Prostate gland (tissue), 2 donors: Measurements from ENCODE around the gene SYNE1. TPM values are rescaled to one million over a fixed set of nuclear protein-coding genes. Genes with fewer than 3 reads are reported as not detected.

Experiments
- DNase-seq: peaks from one replicate; pipeline ENCODE4 v3.0.0-alpha.2; 2019; ENCODE audit warnings: low spot score
- H3K27ac ChIP-seq, 2 donors: fragments of 200-600 bp; sonication (generic); 2 replicates each; pipeline ENCODE4 v1.5.1; 2017 to 2019
- H3K27me3 ChIP-seq: fragments of 200-600 bp; sonication (generic); replicated peaks from 2 replicates; pipeline ENCODE4 v1.5.1; 2019; ENCODE audit not compliant: insufficient read depth
- H3K36me3 ChIP-seq, 2 donors: fragments of 200-600 bp; sonication (generic); 1 replicate in 1 of 2; 2 replicates in 1 of 2; pipeline versions ENCODE4 v1.5.1 to v1.8.1; 2017 to 2019
- H3K4me1 ChIP-seq: fragments of 200-600 bp; sonication (generic); replicated peaks from 2 replicates; pipeline ENCODE4 v1.5.1; 2019
- H3K4me3 ChIP-seq, 2 donors: fragments of 200-600 bp; sonication (generic); 2 replicates each; pipeline ENCODE4 v1.5.1; 2017 to 2019
- H3K9me3 ChIP-seq: fragments of 200-600 bp; sonication (generic); 2 replicates; pipeline ENCODE4 v1.5.1; 2017
- CTCF ChIP-seq, 4 experiments: fragments of 200-600 bp in 2 of 4; fragments of 450-650 bp in 2 of 4; sonication (generic) in 2 of 4; IDR thresholded peaks; 1 replicate in 3 of 4; 2 replicates in 1 of 4; pipeline ENCODE4 v1.5.1; 2016 to 2019; ENCODE audit warnings: antibody characterized with exemption in 4 of 4, mild to moderate bottlenecking in 2 of 4, moderate library complexity in 2 of 4
- POLR2A ChIP-seq: fragments of 450-650 bp; IDR thresholded peaks from one replicate; pipeline ENCODE4 v1.6.1; 2016; ENCODE audit warnings: antibody characterized with exemption, mild to moderate bottlenecking
- POLR2AphosphoS5 ChIP-seq: sonication (generic); formaldehyde crosslinking; IDR thresholded peaks from one replicate; pipeline ENCODE4 v1.6.1; 2017; ENCODE audit warnings: antibody characterized with exemption
- WGBS: methylation state at CpG from one replicate; pipeline ENCODE4 v1.1.5; 2018; 5-methylcytosine and 5-hydroxymethylcytosine counted together
- intact Hi-C: fragments of 100-400 bp; cut with DNase I; formaldehyde crosslinking; loops from one replicate; pipeline ENCODE4 v1.14.2; 2022
- total RNA-seq, 2 donors: library from RNA; depleted of rRNA; stranded (reverse); fragments of >200 nt; gene quantifications; one replicate each; pipeline ENCODE4 v1.1.0, GENCODE V29; 2016

The SYNE1 gene
- total RNA-seq, 2 donors from 2014 or later = 36.5 to 154 TPM

- no peaks in the 10 kb centered on the region for H3K9me3 ChIP-seq
- no peaks in the 10 kb centered on the region for H3K27me3 ChIP-seq
- 61% methylated on average over 3 of the region's 3 CpGs for WGBS
- intact Hi-C loops = no loop called here
- H3K4me1 ChIP-seq = peaks cover 2% of the 10 kb centered on the region
- peak overlapping the region in 1 of 2 donors; percentile 1 for H3K27ac ChIP-seq
- TF ChIP-seq POLR2AphosphoS5 (peak; percentile 64), POLR2A (no peak)
- no peak overlapping the region for H3K4me3 ChIP-seq
- peak; percentile 54 for DNase-seq
- no peaks in the 10 kb centered on the region for H3K36me3 ChIP-seq
Observed at GRCh38 chr6:152094992-152095592, 542.1 kb downstream of the SYNE1 start.

DNA sequence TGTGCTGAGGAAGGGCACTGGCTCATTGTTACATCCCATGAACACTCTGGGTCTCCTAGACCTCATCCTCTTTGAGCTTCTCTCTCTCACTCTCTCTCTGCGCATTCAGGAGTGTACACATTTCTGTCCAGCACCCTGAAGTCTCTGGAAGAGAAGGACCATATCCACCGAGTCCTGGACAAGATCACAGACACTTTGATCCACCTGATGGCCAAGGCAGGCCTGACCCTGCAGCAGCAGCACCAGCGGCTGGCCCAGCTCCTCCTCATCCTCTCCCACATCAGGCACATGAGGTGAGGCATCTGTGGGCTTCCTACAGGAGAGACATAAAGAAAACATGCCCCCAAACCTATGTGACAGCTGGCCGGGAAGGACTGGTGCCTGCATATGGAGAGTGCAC is 542.9 kb downstream of the SYNE1 start:
- no peaks in the 10 kb centered on the region for H3K36me3 ChIP-seq
- no peak for TF ChIP-seq POLR2A
- TF ChIP-seq POLR2AphosphoS5 = no peak
- no peak for TF ChIP-seq CTCF (IDR thresholded peaks at IDR 0.05)
- H3K4me1 ChIP-seq = peaks cover 2% of the 10 kb centered on the region

DNA sequence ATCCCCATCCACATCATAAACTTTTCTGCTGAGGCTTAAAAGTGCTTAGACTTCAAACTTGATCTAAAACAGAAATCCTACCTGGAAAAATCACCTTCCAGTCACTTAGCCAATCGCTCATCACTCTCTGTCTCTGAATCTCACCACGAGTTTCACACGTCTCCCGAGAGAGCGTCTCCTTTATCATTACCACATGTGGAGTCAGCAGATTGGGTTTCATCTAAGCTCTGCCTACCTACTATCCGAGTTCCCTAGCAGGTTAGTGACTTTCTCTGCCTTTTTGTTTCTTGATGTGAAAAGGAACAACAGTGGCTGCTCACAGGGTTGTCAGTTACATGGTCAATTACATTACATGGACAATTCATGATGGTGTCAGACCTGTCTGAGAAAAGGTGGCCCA is 543.5 kb downstream of the SYNE1 start:
- H3K27me3 ChIP-seq = no peaks in the 10 kb centered on the region
- no peak for DNase-seq
- no peak for TF ChIP-seq POLR2A
- TF ChIP-seq CTCF (IDR thresholded peaks at IDR 0.05) = no peak
- TF ChIP-seq POLR2AphosphoS5 = no peak
- peaks cover 2% of the 10 kb centered on the region for H3K4me1 ChIP-seq
- intact Hi-C loops = no loop called here
- no peak overlapping the region for H3K4me3 ChIP-seq
- WGBS = 89% methylated on average over 6 of the region's 6 CpGs
- H3K27ac ChIP-seq = no peak overlapping the region
- no peaks in the 10 kb centered on the region for H3K9me3 ChIP-seq
- H3K36me3 ChIP-seq = no peaks in the 10 kb centered on the region

More for the DNA sequence above, 542.9 kb downstream of the SYNE1 start:
- H3K4me3 ChIP-seq = no peak overlapping the region
- no peaks in the 10 kb centered on the region for H3K9me3 ChIP-seq
- WGBS = 94% methylated on average over 4 of the region's 4 CpGs
- intact Hi-C loops = no loop called here
- H3K27ac ChIP-seq = no peak overlapping the region
- H3K27me3 ChIP-seq = no peaks in the 10 kb centered on the region
- no peak for DNase-seq

DNA sequence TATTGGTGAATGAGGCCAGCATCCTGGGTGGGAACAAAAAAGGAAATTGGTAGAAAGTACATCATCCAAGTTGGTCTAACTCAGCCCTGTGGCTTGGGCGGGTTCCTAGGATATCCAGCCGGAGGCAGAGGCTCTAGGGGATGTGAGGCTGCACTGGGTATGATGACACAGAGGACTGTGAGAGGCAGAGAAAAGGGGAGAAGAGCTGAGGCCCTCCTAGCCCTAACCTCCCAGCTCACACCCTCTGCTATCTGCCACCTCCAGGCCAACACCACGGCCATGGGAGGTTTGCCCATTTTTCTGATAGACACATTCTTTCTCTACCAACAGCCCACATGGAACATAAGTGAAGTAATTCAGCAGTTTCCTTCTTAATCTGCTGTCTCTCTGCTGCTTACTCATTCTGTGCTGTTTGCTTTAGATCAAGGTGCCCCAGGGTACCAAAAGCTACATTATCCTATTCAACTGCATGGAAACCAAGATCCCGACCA is 545.3 kb downstream of the SYNE1 start:
- Histone ChIP-seq H3K4me3 (no peak overlapping the region), H3K36me3 (no peaks in the 10 kb centered on the region), H3K27ac (peak overlapping the region; percentile 37 to 47), H3K9me3 (no peaks in the 10 kb centered on the region), H3K27me3 (no peaks in the 10 kb centered on the region), H3K4me1 (peaks cover 2% of the 10 kb centered on the region)
- DNase-seq = no peak
- intact Hi-C loops = no loop called here
- WGBS = 82% methylated on average over 4 of the region's 4 CpGs
- TF ChIP-seq POLR2AphosphoS5 = no peak
- TF ChIP-seq CTCF (IDR thresholded peaks at IDR 0.05) = no peak
- no peak for TF ChIP-seq POLR2A

GRCh38 chr6:152091201-152091600 is 546.0 kb downstream of the SYNE1 start:
- H3K4me3 ChIP-seq = no peak overlapping the region
- H3K36me3 ChIP-seq = no peaks in the 10 kb centered on the region
- DNase-seq = peak; percentile 48
- 49% methylated on average over 2 of the region's 2 CpGs for WGBS
- intact Hi-C loops = no loop called here
- H3K4me1 ChIP-seq = peaks cover 2% of the 10 kb centered on the region
- TF ChIP-seq CTCF (IDR thresholded peaks at IDR 0.05) (no peak), POLR2AphosphoS5 (peak; percentile 87)
- H3K27me3 ChIP-seq = no peaks in the 10 kb centered on the region
- H3K27ac ChIP-seq = peak overlapping the region; percentile 13 to 47
- H3K9me3 ChIP-seq = no peaks in the 10 kb centered on the region
